ENCODE measurements around the gene MBD6.

- no peak for TF ChIP-seq EZH2 (IDR thresholded peaks at IDR 0.05; ENCODE audit: insufficient read depth, poor library complexity, severe bottlenecking)
- TF ChIP-seq EZH2phosphoT487 (IDR thresholded peaks at IDR 0.05; ENCODE audit: insufficient read depth, low read depth) = no peak
Observed at GRCh38 chr12:57534250-57534649, 11.6 kb downstream of the MBD6 start.
